C1 segment of cervical spinal cord (tissue), 14 donors: ENCODE measurements around the gene NMBR.
"Not testable (repeated sequence)": the region's sequence is repeated elsewhere in the genome, so short reads cannot be mapped to it uniquely, and the experiment has no call there.

ENCODE experiments used
- DNase-seq, 14 donors: peaks; one replicate each; lab custom pipeline; 2025; lab: John Stamatoyannopoulos, UW

Gene NMBR

DNA sequence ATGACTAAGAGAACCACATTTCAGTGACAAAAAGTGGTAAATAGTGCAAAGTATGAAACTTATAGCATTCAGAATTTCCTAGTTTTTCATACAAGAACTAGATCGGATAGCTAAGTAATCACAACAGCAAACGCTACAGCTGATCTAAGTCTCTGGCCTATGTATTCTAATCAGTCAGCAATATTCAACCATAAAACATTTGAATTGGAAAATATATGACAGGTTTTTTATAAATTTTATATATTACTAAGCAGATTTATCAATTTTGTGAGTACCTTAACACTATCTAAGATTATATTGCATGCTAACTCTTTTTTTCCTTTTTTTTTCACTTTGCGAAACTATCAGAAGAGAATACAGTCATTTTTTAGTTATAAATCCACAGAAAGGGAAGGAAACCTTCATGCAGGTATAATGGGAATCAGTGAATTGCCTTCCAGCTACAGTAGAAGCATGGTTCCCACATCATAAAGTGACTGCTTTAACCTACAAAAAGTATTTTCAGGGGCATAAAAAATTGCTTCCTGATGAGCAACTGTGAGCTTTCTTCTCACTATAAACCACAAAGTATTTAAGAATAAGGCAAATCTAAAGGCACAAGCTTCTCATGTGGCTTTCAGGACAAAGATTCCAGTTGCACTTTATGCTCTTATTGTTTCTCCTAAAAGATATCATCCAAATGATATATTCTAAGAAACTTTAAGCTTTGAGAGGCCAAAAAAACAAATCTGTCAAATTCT is 88.2 kb downstream of the NMBR start:
- no peak for DNase-seq

DNA sequence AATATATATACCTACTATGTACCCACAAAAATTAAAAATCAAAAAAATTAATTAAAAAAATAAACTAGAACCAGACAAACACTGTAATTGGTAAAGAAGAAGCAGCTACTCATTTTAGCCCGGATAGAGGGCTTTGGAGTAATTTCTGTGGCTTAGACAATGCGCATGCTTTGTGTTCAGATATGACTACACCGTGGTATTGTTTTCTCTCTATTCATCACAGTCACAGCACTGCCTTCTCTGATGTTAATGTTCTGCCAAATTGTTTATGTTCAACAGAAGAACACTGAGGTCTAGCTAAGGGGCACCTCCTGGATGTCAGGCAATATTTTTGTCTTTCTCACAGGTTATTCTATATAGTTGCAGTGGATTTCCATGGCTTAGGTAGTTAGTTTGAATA is 91.7 kb downstream of the NMBR start:
- no peak for DNase-seq

DNA sequence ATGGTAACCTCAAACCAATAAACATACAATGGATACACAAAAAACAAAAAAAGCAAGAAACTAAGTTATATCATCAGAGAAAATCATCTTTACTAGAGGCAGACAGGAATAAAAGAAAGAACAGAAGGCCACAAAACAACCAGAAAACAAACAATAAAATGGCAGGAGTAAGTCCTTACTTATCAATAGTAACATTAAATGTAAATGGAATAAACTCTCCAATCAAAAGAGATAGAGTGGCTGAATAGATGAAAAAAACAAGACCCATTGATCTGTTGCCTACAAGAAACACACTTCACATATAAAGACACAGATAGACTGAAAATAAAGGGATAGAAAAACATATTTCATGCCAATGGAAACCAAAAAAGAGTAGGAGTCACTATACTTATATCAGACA is 95.5 kb downstream of the NMBR start:
- DNase-seq: no peak

DNA sequence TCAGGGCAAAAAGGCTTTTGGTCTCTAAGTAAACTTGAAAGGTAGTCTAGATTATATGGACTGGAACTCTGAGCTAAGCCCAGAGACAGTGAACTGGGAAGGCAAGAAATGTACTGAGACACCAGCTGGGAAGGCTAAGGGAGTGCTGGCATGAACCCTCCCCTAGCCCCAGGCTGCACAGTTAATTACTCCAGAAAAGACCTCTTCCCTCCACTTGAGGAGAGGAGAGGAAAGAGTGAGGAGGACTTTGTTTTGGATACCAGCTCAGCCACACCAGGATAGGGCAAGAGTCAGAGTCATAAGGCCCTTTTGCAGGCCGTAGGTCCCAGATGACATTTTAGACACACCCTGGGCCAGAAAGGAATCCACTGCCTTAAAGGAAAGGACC is 98.3 kb downstream of the NMBR start:
- no peak for DNase-seq

DNA sequence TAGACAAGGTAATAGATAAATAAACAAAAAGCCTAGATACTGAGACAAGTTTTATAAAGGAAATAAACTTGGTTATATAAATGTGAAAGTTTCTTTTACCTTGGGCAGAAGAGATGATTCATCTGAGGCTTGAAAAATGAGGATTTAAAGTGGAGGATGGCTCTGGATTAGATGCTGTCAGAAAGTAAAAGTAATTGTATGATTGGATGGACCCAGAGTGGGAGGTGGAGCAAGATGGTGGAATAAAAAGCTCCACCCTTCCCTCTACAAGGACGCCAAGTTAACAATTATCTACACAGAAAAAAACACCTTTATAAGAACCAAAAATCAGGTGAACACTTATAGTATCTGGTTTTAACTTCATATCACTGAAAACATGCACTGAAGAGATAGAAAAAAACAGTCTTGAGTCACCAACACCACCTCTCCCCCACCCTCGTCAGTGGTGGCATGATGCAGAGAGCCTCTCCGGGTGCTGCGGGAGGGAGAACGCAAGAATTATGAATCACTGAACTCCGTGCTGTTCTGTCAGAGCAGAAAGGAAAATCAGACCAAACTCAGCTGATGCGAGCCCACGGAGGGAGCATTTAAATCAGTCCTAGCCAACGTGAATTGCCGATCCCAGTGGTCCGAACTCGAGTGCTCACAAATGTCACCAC is 98.9 kb downstream of the NMBR start:
- no peak for DNase-seq

DNA sequence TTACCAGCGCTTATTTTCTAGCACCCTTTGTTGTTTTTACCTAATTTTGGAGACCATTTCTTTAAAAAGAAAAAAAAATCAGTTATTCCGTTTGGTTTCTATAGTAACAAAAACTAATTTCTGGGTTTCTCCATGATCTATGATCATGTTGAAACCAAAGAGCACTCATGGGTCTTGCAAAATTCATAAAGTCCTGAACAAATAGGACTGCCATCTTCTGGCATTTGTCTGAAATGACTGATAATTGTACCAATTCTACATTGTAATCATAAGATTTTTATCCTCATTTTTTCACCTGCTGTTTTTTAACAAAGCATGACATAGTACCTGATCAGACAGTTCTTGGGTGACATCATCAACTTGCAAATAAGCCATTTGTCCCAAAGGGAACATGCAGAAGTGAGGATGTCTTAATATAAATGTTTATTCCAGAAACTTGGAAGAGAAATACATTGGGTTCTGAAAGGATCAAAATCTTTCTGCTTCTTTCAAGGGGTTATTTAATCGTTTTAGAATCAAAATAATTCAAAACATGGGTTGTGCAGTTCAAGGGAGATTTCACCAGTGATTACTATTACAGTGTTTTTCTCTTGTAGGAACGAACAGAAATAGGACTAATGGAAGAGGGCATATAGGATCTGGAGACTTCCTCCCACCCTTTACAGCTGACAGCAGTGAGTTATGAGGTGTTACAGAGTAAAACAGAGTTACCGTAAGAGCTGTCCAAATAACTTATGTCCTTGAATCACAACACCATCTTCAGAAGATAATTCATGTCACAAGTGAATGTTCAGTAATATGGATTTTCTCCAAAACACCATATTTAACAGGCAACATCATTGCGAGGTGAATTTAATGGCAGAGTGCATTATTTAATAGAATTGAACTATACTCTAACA is 101.3 kb downstream of the NMBR start:
- no peak for DNase-seq

DNA sequence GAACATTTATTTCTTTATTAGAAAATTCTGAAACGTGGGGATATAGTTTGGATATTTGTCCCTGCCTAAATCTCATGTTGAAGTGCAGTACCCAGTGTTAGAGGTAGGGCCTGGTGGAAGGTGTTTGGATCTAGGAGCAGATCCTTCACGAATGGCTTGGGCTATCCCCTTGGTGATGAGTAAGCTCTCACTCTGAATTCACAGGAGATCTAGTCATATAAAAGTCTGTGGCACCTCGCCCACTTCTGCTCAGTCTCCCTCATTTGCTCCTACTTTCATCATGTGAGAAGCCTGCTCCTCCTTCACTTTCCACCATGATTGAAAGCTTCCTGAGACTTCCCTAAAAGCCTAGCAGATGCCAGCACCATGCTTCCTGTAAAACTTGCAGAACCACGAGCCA is 111.0 kb downstream of the NMBR start:
- DNase-seq: no peak

DNA sequence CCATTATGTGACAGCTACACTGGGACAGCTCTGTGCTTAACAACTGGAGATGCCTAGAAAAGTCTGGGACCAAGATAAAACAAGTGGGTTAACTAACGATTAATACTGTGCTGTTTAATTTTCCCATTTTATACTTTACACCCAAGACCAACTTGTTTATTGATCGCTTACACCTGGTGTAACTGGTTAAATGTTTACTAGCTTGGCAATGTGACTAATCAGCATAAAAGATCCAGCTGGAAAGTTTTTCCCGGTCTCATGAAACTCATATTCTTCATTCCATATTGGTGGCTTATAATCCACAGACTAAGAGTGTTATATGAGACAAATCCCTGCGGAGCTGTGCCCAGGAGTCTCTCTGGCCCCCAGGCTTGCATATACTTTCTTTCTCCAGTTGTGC is 115.9 kb downstream of the NMBR start:
- DNase-seq: no peak

DNA sequence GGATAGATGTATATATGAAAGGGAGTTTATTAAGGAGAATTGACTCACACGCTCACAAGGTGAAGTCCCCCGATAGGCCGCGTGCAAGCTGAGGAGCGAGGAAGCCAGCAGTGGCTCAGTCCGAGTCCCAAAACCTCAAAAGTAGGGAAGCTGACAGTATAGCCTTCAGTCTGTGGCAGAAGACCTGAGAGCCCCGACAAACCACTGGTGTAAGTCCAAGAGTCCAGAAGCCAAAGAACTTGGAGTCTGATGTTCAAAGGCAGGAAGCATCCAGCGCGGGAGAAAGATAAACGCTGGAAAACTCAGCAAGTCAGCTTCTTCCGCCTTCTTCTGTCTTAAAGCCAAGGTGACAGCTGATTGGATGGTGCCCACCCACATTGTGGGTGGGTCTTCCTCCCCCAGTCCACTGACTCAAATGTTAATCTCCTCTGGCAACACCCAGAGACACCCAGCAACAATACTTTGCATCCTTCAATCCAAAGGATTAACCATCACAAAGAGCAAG is 116.8 kb downstream of the NMBR start:
- no peak for DNase-seq

DNA sequence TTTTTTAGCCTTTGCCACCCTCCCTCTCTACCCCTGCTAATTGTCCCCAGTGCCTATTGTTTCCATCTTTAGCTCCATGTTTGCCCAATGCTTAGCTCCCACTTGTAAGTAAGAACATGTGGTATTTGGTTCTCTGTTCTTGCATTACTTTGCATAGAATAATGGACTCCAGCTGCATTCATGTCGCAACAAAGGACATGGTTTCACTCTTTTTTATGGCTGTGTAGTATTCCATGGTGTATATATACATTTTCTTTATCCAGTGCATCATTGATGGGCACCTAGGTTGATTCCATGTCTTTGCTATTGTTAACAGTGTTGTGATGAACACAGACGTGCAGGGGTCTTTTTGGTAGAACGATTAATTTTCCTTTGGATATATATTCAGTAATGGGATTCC is 118.4 kb downstream of the NMBR start:
- no peak for DNase-seq

DNA sequence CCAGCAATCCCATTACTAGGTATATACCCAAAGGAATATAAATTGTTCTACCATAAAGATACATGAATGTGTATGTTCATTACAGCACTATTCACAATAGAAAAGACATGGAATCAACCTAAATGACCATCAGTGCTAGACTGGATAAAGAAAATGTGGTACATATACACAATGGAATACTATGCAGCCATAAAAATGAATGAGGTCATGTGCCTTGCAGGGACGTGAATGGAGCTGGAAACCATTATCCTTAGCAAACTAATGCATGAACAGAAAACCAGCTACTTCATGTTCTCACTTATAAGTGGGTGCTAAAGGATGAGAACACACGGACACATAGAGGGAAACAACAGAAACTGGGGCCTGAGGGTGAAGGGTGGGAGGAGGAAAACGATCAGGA is 119.1 kb downstream of the NMBR start:
- not testable (repeated sequence) for DNase-seq

DNA sequence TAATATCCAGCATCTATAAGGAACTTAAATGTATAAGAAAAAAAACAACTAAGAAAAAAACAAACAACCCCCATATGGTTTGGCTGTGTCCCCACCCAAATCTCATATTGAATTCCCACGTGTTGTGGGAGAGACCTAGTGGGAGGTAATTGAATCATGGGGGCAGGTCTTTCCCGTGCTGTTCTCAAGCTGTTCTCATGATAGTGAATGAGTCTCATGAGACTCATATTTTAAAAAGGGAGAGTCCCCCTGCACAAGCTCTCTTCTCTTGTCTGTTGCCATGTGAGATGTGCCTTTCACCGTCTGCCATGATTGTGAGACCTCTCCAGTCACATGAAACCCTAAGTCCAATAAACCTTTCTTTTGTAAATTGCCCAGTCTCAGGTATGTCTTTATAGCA is 119.8 kb downstream of the NMBR start:
- no peak for DNase-seq

DNA sequence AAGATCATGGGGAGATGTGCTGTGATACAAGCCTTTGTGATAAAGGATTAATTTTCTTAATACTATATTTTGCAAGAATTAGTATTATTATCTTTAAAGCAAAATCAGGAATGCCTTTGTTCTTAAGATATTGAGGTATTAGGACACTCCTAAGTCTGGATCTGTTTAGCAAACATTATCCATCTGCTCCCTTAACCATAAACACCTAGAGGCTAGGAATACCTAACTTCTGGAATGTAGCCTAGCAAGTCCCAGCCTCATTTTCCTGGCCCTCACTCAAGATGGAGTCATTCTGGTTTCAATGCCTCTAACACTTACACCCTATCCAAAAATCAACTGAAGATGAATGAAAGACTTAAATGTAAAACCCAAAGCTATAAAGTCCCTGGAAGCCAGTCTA is 120.5 kb downstream of the NMBR start:
- no peak for DNase-seq
